ENCODE data around the gene PTMS.

Gene PTMS

GRCh38 chr12:6791931-6792520 is 25.9 kb downstream of the PTMS start:
- FAIRE-seq: no peak

GRCh38 chr12:6792522-6793201 is 26.5 kb downstream of the PTMS start:
- no peak for FAIRE-seq

- no peak for FAIRE-seq
Measured at GRCh38 chr12:6795088-6795487, 28.9 kb downstream of the PTMS start.

GRCh38 chr12:6796576-6796975 is 30.4 kb downstream of the PTMS start:
- FAIRE-seq: no peak

GRCh38 chr12:6799147-6799546 is 33.0 kb downstream of the PTMS start:
- FAIRE-seq: no peak

GRCh38 chr12:6807170-6807569 is 41.0 kb downstream of the PTMS start:
- FAIRE-seq: no peak

GRCh38 chr12:6809056-6809455 is 42.9 kb downstream of the PTMS start:
- FAIRE-seq: no peak

GRCh38 chr12:6810758-6811157 is 44.6 kb downstream of the PTMS start:
- FAIRE-seq: no peak

- FAIRE-seq: no peak
Measured at GRCh38 chr12:6813363-6813762, 47.2 kb downstream of the PTMS start.

- no peak for FAIRE-seq
Measured at GRCh38 chr12:6816598-6816997, 50.4 kb downstream of the PTMS start.

GRCh38 chr12:6817098-6817497 is 50.9 kb downstream of the PTMS start:
- FAIRE-seq: no peak

GRCh38 chr12:6817662-6818157 is 51.5 kb downstream of the PTMS start:
- FAIRE-seq: no peak

- no peak for FAIRE-seq
Measured at GRCh38 chr12:6818222-6818621, 52.1 kb downstream of the PTMS start.

GRCh38 chr12:6818645-6819044 is 52.5 kb downstream of the PTMS start:
- no peak for FAIRE-seq

GRCh38 chr12:6819106-6820030 is 53.2 kb downstream of the PTMS start:
- no peak for FAIRE-seq

GRCh38 chr12:6820166-6820565 is 54.0 kb downstream of the PTMS start:
- no peak for FAIRE-seq

Measured in TTC549 (cell line).